ENCODE data around the gene ARMC7.
A peak's percentile ranks its signal among the peaks of the same experiment; 100 is the strongest.
"Not testable (repeated sequence)": the region's sequence is repeated elsewhere in the genome, so short reads cannot be mapped to it uniquely, and the experiment has no call there.

Gene ARMC7

DNA sequence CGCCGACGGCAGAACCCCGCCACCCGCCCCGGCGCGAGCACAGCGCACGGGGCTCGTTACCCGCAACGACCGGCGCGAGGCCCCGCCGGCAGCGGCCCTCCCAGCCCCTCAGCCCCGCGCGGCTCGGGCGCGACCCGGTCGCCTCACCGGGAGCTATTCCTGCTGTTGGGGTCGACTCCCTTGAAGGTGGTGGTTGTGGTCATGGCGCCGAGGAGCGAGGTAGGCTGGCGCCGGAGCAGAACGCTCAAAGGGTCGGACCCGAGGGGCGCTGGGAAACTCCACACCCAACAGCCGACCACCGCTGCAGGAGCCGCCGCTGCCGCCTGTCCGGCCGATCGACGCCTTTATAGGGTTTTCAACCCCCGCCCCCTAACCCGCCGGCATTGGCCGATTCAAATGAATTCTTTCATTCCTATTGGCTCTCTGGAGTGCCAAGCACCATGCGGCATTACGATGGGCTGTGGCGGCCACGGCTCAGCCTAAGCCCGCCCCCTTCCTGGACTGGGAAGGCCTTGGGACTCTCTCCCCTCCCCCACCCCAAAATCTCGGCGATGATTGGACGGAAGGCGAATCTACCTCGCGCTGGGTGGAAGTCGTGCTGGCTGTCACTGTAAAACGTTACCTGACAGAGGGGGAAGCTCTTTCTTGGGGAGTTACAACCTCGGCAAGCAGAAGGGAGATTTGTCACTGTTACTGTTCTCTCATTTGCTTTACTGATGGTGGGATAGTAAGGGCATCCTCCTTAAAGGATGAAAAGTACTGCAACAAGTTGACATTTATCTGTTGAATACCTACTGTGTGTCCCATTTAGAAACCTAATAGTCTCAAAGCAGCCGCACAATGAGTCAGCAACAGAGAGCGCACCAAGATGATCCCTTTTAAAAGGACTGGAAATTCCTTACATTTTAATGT is 44.7 kb downstream of the ARMC7 start, which contains the start of gene JPT1:
JPT1 (minus strand) TSS at position 318 of the 912 bp plus-strand sequence; CDS start at position 203, 115 bp downstream.
- DNase-seq (ENCODE audit: low spot score): peak; percentile 99

DNA sequence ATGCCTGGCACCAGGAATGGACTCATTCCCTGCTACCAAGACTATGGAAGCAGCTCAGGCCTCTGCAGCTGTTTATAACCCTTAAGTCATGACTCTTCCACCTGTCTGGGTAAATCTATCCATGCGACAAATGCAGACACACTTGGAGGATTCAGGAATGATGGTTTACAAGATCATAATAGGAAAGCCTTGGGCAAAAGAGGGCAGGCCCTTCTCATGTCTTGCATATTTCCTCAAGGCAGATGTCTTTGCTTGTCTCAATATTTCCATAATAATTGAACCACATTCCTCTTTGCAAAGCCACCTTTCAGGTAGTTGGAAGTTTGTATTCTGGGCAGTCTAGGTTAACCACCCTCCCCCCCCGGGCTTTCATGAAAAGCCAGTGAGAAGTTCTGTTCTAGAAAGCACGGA is 45.4 kb downstream of the ARMC7 start:
- DNase-seq (ENCODE audit: low spot score): no peak

DNA sequence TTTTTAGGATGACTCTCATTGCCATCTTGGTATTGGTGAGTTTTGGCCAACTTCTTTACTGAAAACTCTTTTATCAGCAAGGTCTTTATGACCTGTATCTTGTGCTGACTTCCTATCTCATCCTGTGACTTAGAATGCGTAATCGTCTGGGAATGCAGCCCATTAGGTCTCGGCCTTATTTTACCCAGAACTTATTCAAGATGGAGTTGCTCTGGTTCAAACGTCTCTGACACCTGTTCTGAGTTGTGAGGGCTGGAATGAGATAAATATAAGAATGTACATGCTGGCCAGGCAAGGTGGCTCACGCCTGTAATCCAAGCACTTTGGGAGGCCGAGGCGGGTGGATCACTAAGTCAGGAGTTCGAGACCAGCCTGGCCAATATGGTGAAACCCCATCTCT is 48.7 kb downstream of the ARMC7 start:
- not testable (repeated sequence) for DNase-seq (ENCODE audit: low spot score)

DNA sequence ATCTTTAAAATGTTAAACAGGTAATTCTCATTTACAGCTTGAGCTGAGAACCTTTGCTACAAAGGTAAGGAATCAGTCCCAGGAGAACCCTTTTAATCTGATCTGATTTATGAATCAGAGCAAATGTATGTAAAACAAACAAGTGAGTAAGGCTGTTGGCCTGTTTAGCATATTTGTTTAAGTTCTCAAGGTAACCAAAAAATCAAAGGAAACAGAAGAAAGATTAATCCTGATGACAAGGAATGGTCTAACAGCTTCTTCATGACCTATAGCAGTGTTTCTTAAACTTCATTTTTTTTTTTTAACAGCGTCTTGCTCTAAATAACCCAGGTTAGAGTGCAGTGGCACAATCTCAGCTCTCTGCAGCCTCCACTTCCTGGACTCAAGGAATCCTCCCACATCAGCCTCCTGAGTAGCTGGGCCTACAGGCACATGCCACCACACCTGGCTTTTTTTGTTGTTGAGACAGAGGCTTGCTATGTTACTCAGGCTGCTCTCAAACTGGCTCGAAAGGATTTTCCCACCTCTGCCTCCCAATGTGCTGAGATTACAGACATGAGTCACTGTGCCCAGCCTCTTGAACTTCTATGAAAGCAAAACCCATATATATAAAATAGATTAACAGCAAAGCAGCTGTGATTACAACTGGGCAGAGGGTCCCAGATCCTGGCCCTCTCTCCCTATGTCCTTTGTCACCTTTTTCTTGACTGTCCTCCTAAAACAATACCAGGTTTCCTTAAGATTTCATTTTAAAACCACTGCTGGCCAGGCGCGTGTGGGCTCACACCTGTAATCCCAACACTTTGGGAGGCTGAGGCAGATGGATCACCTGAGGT is 49.6 kb downstream of the ARMC7 start:
- no peak for DNase-seq (ENCODE audit: low spot score)

DNA sequence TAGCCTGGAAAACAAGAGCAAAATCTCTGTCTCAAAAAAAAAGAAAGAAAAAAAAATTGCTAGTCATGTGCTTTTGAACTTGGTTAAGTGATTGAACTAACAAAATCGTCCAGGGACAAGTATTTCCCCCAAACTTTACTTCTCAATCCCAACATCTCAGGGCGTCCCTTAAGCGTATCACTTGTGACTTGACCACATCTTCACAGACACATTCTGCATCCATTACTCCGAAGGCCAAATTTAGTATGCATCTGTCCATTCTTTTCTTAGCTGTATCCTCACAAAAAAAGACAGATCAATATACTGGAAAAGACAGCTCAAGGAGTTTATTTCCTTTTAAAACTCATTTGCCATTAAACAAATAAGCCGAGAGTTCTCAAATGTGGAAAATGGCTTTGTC is 50.4 kb downstream of the ARMC7 start:
- no peak for DNase-seq (ENCODE audit: low spot score)

DNA sequence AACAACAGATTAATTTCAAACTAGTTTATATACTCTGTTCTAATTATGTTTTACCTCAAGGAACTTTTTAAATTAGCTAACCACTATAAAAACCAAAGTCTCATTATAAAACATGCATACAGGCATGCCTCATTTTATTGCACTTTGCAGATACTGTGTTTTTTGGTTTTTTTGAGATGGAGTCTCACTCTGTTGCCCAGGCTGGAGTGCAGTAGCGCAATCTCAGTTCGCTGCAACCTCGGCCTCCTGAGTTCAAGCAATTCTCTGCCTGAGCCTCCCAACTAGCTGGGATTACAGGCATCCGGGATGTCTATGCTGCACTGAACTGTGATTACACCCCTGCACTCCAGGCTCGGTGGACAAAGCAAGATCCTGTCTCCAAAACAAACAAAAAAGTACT is 53.3 kb downstream of the ARMC7 start:
- DNase-seq (ENCODE audit: low spot score): no peak

DNA sequence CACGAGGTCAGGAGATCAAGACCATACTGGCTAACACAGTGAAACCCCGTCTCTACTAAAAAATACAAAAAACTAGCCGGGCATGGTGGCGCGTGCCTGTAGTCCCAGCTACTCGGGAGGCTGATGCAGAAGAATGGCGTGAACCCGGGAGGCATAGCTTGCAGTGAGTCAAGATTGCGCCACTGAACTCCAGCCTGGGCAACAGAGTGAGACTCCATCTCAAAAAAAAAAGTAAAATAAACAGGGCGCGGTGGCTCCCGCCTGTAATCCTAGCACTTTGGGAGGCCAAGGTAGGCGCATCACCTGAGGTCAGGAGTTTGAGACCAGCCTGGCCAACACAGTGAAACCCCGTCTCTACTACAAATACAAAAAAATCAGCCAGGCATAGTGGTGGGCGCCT is 54.8 kb downstream of the ARMC7 start:
- not testable (repeated sequence) for DNase-seq (ENCODE audit: low spot score)

DNA sequence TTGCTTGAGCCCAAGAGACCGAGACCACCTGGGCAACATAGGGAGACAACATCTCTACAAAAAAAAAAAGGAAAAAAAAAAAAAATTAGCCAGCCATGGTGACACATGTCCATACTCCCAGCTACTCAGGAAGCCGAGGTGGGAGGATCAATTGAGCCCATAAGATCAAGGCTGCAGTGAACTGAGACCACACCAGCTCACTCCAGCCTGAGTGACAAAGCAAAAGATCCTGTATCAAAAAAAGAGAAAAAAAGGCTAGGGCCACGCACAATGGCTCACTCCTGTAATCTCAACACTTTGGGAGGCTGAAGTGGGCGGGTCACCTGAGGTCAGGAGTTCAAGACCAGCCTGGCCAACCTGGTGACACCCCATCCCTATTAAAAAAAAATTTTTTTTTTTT is 59.2 kb downstream of the ARMC7 start:
- DNase-seq (ENCODE audit: low spot score): no peak

DNA sequence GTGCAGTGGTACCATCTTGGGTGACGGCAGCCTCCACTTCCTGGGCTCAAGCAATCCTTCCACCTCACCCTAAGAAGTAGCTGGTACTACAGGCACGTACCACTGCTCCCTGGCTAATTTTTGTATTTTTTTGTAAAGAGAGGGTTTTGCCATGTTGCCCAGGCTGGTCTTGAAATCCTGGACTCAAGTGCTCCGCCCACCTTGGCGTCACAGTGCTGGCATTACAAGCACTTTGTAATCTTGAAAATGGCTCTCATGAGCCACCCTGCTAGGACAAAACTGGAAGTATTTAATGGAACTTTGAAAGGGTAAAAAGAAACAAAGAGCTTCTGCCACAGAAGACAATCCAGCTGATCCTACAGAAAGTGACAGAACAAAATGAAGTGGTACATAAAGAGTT is 63.8 kb downstream of the ARMC7 start:
- no peak for DNase-seq (ENCODE audit: low spot score)

DNA sequence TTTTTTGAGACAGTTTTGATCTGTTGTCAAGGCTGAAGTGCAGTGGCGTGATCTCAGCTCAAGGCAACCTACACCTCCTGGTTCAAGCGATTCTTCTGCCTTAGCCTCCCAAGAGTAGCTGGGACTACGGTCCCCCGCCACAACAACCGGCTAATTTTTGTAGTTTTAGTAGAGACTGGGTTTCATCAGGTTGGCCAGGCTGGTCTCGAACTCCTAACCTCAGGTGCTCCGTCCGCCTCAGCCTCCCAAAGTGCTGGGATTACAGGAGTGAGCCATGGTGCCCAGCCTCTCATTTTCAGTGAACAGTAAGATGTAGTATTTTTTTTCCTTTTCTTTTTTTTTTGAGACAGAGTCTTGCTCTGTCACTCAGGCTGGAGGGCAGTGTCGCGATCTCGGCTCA is 65.2 kb downstream of the ARMC7 start:
- DNase-seq (ENCODE audit: low spot score): no peak

DNA sequence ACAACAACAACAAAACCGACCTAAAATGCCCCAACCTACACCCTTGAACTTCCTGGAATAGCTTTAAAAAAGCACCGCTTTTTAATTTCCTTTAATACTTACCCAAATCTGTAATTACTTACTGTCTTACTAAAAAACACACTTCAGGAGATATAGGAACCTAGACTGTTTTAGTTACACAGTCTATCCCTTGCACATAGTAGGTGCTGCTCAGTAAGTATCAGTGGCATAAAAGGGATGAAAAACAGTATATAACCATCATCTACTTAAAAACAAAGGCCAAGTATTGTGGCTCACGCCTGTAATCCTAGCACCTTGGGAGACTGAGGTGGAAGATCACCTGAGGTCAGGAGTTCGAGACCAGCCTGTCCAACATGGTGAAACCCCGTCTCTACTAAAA is 66.9 kb downstream of the ARMC7 start:
- no peak for DNase-seq (ENCODE audit: low spot score)

DNA sequence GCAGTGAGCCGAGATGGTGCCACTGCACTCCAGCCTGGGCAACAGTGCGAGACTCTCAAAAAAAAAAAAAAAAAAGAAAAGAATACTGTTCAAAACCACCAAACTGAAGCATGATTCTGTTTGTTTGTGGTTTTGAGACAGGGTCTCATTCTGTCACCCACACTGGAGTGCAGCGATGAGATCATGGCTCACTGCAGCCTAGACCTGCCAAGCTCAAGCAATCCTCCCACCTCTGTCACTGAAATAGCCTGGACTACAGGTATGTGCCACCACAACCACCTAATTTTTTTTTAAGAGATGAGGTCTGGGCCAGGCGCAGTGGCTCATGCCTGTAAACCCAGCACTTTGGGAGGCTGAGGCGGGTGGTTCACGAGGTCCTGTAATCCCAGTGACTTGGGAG is 68.7 kb downstream of the ARMC7 start:
- DNase-seq (ENCODE audit: low spot score): no peak
